SW 1271 (cell line): Measurements from ENCODE around the gene FRS2.

ENCODE experiments used
- DNase-seq, 2 experiments: peaks; one replicate each; lab custom pipeline; 2025; lab: John Stamatoyannopoulos, UW

The FRS2 gene

DNA sequence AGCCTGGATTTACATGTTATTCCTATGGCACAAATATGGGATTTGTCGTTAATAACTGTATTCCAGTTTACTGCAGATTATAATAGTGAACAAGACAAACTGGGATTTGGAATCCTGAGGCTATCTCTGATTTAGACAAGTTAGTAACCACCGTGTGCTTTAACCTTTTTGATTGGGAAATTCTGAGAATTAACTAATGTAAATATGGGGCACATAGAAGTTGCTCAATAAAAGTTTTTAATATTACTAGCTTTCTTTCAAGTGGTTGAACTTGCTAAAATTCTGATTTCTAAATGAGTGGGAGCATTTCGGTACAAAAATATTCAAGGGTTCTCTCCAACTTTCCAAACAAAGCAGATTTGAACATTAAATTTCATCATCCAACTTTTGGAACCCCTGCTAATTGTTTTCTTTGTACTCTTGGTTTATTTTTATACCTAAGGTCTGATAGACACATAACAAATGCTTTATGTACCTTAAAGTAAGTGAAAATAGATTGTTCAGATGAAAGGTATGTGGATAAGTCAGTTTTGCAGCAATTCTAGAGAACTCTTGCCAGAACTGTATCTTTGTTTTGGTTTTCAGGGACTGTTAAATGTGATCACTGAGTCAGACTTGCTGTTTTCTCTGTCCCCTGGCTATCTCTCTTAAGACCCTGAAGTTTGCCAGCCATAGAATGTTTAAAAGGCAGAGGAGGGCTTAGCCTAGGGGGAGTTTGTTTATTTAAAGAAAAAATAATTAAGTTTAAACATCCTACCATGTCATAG, 57.5 kb downstream of the FRS2 start:
- DNase-seq = no peak

- DNase-seq = no peak
Measured at GRCh38 chr12:69529021-69529420, 58.8 kb downstream of the FRS2 start.

- DNase-seq = no peak
Measured at GRCh38 chr12:69533844-69534243, 63.7 kb downstream of the FRS2 start.

GRCh38 chr12:69534389-69534822, 64.2 kb downstream of the FRS2 start:
- peak; percentile 65 to 87 for DNase-seq

DNA sequence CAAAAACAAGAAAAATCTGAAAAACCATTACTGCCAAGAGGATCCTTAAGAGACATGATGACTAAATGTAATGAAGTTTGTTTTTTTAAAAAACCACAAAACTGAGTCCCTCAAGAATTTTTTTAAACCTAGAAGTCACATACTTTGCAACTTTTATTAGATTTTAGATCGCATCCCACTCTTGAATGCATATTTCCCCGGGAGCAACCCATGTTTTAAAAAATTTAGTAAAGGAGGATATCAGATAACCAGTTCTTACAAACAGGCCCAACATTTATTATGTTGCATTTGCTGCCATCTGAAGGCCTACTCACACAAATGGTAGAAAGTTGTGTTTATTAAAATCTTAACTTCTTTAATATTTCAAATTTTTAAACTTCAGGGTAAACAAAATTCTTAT, 70.8 kb downstream of the FRS2 start:
- no peak for DNase-seq

GRCh38 chr12:69544087-69544486, 73.9 kb downstream of the FRS2 start:
- DNase-seq = no peak

GRCh38 chr12:69545081-69545480, 74.9 kb downstream of the FRS2 start:
- DNase-seq = no peak

- DNase-seq = no peak
Measured at GRCh38 chr12:69546693-69547438, 76.7 kb downstream of the FRS2 start.

DNA sequence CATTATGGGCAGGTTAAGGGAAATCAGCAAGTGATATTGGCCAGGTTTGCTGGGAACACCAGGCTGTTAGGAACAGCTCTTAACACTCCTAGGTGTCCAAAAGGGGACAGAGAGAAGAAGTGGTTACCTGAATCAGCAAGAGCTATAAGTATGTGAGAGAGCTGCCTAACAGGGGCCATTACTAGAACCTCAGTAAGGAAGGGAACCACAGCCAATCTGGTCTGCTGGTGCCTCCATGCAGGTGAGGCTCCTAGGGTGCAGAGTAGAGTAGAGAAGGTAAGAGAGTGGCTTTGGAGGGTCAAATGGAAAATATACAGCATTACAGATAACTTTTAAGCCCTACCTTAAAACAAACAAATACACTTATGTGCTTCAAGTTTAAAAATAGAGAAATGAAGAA, 78.5 kb downstream of the FRS2 start:
- DNase-seq = no peak

DNA sequence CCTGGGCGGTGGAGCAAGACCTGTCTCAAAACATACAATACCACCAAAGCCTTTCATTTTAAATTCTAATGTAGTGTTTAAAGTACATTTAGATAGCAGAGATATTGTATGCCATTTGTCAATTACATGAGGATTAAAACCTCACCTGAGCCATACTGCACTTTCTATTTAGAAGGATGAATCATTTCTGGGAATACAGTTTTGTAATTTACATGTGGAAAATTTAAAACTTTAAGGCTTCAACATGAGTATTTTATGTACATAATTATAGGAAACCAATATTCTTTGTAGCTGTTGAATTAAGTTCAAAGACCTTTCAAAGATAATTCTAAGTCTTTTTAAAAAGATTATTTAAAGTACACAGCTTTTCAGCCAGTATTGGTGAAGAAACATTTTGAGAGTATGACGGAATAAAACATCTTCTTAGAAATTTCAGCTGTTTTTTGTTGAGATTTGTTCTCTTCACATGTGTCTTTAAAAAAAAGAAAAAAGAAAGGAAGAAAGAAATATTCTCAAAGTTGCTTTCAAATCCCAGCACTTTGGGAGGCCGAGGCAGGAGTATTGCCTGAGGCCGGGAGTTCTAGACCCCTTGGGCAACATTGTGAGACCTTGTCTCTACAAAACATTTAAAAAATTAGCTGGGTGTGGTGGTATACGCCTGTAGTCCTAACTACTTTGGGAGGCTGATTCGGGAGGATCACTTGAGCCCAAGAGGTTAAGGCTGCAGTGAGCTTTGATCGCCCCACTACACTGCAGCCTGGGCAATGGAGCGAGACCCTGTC, 80.6 kb downstream of the FRS2 start:
- no peak for DNase-seq

DNA sequence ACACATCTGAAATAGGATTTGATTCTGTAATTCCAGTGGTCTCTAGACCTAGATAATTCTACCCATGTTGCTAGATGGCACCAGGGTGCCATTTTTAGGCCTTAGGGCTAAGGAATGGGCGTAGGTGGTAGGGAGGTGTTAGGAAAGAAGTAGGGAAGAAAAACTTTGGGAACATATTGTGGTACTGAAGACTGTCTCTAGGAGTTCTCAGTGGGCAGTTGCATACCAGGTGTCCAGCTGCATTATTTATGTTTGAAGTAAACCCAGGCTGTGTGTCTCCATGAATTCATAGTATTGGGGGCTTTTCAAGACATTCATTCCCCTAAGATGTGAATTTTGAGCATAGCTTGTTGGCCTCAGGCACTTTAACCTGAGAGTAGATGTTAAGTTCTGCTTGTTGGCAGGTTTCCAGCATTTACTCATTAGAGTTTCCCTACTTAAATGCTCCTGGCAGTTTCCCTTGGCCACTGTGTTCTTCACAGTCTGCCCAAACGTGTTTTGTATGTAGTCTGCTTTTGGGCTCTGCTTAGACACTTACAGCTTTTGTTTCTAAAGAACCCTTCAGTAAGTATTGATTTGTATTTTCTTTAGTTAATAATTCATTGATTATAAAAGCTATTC, 83.5 kb downstream of the FRS2 start:
- DNase-seq = peak in 1 of 2 experiments; percentile 46

DNA sequence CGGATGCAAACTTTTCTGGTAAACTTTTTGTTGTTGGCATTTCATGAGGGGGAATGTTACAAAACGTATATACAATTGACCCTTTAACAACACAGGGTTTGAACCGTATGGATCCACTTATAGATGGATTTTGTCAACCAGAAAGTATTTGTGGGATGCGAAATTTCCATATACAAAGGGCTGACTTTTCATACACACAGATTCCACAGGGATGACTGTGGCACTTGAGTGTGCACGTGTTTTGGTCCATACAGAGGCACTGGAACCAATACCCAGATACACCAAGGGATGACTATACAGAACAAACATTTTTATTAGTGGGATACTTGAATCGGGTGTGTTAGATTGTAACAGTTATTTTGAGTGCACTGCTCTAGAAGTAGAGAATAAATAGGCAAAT, 85.3 kb downstream of the FRS2 start:
- peak; percentile 65 to 79 for DNase-seq

- DNase-seq = no peak
Measured at GRCh38 chr12:69556383-69556782, 86.2 kb downstream of the FRS2 start.

- DNase-seq = no peak
Measured at GRCh38 chr12:69563166-69563762, 93.1 kb downstream of the FRS2 start.

GRCh38 chr12:69566603-69567002, 96.4 kb downstream of the FRS2 start:
- DNase-seq = peak in 1 of 2 experiments; percentile 37

DNA sequence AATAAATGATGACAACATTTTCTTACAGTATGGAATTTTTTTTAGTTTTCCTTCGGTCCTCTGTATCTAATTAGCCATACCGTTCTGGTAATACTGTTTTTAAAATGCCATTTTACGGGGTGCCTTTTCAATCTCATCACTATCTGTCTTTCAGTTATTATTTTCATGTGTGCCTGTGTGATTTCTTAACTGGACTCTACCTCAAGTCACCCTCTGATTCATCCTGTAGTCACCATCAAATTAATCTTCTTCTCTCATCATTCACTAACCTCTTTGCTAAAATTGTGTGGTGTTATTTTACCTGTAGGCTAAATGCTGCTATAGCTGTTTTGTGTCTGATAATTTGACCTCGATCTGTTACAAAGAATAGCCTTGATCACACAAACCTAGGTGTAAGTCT, 99.0 kb downstream of the FRS2 start:
- DNase-seq = peak in 1 of 2 experiments; percentile 68

- peak; percentile 87 to 97 for DNase-seq
Measured at GRCh38 chr12:69570000-69570516, 99.9 kb downstream of the FRS2 start.

DNA sequence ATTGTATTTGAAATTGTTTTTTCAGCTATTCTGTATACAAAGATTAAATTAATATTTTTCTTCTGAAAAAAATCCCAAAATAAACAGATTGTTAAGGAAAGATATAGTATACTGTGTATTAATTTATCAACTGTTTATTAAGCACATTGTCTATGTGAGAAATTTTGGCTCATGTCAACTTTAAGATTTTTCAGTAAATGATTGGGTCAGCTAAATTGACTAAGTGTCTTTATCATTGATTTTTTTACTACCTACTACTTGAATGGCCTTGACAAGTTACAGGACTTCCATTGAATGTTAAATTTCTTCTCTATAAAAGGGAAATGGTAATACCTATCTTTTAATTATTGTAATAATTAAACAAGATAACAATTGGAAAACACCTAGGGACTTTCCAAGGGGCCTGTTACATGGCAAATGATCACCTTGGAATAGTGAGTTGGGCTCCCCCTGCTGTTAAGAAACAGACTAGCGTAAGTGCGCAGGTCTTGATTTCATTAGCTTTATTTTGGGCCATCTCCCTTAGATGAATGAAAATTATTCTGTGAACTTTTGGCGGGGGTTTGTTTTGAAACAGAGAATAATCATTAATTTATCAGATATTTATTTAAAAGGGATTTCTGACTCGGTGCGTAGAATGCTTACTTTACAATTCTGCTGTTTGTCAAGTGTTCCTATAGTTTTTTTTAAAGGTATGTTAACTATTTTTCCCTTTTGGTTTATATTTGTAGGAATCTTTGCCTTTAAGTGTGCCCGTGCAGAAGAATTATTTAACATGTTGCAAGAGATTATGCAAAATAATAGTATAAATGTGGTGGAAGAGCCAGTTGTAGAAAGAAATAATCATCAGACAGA, 100.6 kb downstream of the FRS2 start:
- peak; percentile 40 to 75 for DNase-seq

DNA sequence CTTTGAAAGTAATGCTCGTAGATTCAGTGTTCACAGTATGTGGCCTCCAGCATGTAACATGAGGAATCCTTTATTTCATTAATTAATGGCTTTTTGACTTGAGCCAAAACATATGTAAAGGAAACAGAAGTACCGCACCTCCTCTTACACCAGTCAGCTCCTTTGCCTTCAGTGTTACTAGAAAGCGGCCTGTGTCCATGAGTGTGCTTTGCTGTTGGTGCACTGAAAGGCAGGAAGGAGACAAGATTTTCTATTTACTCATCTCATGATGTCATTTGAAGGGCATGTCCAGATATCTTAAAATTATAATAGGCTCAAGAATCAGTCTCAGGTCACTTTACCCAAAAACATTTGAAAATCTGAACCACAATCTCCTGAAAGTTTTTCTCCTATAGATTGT, 105.2 kb downstream of the FRS2 start:
- DNase-seq = no peak

DNA sequence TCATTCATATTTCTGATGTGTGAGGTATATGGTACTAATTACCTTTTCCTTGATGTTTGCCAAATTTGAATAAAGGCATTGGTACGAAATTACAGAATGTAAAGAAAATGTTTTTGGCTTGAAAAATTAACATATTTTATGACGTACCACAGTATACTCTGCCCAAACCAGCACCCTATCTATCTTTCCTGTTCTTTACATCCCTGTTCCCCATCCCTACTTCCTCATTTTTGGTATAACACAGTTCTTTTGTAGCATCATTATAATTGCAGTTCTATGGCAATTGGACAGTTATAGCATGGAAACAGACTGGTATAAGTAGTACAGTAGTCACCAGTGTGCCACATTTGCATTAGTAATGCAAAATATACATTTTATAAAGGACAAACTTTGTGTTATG, 108.1 kb downstream of the FRS2 start:
- DNase-seq = no peak

GRCh38 chr12:69579029-69579428, 108.8 kb downstream of the FRS2 start:
- DNase-seq = no peak
